PFSK-1 (cell line): ENCODE data around the gene RNF146.
A peak's percentile ranks its signal among the peaks of the same experiment; 100 is the strongest.

ENCODE experiments used
- FOXP2 ChIP-seq: optimal IDR thresholded peaks from 2 replicates; pipeline ENCODE3; 2011; ENCODE audit warnings: borderline replicate concordance, control low read depth, inconsistent platforms; ENCODE audit not compliant: insufficient read depth; ENCODE audit errors: extremely low read length, extremely low read depth
- POLR2AphosphoS5 ChIP-seq: IDR thresholded peaks from 2 replicates; pipeline ENCODE4 v1.6.1; 2012; ENCODE audit warnings: low read depth, mild to moderate bottlenecking, control low read depth, low read length, moderate library complexity
- SIN3A ChIP-seq: IDR thresholded peaks from 2 replicates; pipeline ENCODE4 v1.6.1; 2012; ENCODE audit warnings: mild to moderate bottlenecking, low read length, moderate library complexity, borderline replicate concordance; ENCODE audit not compliant: insufficient read depth
- TAF1 ChIP-seq: IDR thresholded peaks from 2 replicates; pipeline ENCODE4 v1.6.1; 2012; ENCODE audit warnings: low read length, control low read depth, borderline replicate concordance; ENCODE audit not compliant: insufficient read depth
- TF ChIP-seq, protein P1 (sequence below), 2 experiments: IDR thresholded peaks; 2 replicates each; pipeline versions ENCODE4 v1.6.1 to v1.8.0; 2011 to 2012; ENCODE audit warnings: low read depth in 2 of 2, low read length in 2 of 2, control low read depth in 1 of 2, inconsistent platforms in 1 of 2, mild to moderate bottlenecking in 1 of 2, moderate library complexity in 1 of 2; ENCODE audit not compliant: insufficient read depth in 1 of 2

RNF146 gene

DNA sequence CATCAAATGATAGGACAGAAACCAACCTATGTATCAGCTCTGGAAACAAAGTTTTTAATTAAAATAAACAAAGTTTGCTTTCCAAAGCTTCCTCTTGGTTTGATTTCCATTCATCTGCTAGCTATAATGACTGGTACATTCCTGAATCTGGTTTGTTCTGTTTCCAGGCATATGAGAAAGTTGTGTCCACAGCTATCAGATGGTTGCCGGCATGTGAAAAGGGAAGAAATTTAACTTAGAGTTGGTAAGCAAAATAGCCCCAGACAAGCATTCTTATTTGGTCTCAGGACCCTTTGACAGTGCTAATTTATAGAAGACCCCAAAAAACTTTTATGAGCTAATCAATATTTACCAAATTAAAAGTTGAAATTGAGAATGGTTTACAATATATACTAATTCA, 3.8 kb upstream of the RNF146 start:
- TF ChIP-seq, protein P1, sequence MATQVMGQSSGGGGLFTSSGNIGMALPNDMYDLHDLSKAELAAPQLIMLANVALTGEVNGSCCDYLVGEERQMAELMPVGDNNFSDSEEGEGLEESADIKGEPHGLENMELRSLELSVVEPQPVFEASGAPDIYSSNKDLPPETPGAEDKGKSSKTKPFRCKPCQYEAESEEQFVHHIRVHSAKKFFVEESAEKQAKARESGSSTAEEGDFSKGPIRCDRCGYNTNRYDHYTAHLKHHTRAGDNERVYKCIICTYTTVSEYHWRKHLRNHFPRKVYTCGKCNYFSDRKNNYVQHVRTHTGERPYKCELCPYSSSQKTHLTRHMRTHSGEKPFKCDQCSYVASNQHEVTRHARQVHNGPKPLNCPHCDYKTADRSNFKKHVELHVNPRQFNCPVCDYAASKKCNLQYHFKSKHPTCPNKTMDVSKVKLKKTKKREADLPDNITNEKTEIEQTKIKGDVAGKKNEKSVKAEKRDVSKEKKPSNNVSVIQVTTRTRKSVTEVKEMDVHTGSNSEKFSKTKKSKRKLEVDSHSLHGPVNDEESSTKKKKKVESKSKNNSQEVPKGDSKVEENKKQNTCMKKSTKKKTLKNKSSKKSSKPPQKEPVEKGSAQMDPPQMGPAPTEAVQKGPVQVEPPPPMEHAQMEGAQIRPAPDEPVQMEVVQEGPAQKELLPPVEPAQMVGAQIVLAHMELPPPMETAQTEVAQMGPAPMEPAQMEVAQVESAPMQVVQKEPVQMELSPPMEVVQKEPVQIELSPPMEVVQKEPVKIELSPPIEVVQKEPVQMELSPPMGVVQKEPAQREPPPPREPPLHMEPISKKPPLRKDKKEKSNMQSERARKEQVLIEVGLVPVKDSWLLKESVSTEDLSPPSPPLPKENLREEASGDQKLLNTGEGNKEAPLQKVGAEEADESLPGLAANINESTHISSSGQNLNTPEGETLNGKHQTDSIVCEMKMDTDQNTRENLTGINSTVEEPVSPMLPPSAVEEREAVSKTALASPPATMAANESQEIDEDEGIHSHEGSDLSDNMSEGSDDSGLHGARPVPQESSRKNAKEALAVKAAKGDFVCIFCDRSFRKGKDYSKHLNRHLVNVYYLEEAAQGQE (IDR thresholded peaks at IDR 0.05; ENCODE audit: insufficient read depth in 1 of 2, low read depth in 2 of 2, low read length in 2 of 2) = no peak
- no peak for TF ChIP-seq POLR2AphosphoS5
- no peak for TF ChIP-seq SIN3A
- no peak for TF ChIP-seq TAF1
- TF ChIP-seq FOXP2 = no peak

DNA sequence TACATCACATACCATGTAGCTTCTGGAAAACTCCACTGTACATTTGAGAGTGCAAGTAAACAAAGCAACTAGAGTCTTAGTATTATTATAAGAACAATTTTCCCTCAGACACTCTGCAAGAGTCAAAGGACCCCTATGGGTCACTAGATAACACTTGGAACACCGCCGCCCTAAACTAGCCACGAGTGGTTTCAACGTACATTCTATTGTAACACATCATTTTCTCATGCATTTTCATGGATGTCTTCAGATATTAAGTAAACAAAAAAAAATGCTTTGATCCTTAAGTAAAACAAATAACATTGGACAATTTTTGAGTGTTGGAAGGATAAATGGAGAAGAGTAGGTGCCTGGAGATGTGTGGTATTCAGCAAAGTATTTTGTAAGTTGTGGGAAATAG, 3.2 kb upstream of the RNF146 start:
- no peak for TF ChIP-seq FOXP2

DNA sequence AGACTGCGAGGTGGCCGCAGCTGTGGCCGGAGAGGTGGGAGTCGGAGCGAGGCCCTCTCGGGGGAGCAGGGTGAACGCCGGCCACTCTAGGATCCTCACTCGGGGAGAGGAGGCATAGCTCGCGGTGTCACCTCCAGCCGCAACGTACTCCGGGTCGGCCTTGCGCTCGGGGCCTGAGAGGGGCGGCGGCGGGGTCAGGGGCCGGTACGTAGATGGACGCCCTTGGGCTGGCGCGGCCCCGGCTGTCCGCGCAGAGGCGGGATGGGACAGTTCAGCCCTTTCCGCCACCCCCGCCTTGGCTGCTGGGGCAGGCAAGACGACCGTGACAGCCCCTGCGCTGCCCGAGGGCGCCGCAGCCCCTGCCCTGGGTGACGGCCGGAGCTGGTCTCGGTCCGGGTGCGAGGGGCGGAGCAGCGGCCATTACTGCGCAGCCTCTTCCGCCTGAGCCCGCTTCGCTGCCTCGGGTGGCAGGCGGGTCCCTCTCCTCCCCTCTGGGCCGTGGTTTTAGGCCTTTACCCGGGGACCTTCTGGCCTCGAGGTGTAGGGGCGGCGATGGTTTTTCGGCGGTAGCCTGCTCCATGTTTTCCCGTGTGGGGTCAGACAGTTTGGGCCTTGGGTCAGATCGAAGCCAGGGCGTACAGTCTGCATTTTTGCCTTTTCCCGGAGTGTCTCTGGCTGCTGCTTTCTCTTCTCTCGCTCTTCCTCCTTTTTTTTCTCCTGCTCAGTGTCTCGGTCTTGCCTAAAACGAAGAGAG, 405 bp downstream of the RNF146 start:
- peak; percentile 93; the same call in 1 of the 2 replicates for TF ChIP-seq POLR2AphosphoS5
- no peak for TF ChIP-seq FOXP2
- TF ChIP-seq, protein P1 (IDR thresholded peaks at IDR 0.05; ENCODE audit: insufficient read depth in 1 of 2, low read depth in 2 of 2, low read length in 2 of 2) = 0 out of 4 replicates have a peak, but pooled peaks of 1 of the 2 experiments have one; percentile 42
- 0 out of 2 replicates have a peak, but pooled peaks have one; percentile 75 for TF ChIP-seq SIN3A

DNA sequence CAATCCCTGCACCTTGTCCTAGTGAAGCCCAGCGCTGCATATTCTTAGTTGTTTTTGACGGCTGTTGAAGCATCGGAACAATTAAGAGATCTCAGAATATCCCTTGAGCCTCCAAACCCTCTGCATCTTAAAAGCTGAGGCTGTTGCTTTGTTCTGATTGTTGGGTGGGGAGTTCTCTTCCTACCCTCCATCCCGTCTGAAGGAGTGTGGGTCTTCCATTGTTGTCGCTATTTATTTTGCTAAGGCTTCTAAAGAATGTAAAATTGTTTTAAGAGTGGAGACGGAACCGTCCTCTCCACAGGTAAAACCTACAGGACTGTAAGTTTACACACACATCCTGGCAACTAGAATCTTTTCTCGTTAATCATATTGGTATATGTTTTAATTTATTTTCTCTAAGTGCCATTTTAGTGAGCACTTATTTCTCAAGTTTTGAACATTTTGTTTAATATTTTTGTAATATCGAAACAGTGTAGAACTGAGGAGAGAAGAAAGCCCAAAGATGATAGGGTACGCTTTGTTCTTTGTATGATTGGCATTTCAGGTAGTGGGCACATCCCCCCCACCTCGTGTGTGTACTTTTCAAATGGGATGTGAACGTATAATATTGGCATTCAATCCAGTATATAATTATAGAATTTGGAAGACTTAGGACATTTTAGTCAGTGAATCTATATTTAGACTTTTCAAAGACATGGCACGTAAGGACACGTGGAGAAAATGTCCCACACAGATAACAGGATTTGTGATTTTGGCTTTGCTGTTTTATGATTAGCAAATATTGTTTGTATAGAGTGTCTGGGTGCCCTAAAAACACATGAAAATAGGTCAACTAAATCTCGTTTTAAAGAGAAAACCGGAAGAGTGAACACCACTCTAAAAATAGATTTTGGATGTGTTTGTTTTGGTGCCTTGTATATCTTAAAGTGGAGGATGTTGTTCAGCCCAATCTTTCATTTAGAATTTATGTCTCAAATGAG, 1.3 kb downstream of the RNF146 start:
- TF ChIP-seq TAF1 (no peak), FOXP2 (no peak), POLR2AphosphoS5 (no peak), SIN3A (no peak)
- TF ChIP-seq, protein P1 (IDR thresholded peaks at IDR 0.05; ENCODE audit: insufficient read depth in 1 of 2, low read depth in 2 of 2, low read length in 2 of 2) = no peak

DNA sequence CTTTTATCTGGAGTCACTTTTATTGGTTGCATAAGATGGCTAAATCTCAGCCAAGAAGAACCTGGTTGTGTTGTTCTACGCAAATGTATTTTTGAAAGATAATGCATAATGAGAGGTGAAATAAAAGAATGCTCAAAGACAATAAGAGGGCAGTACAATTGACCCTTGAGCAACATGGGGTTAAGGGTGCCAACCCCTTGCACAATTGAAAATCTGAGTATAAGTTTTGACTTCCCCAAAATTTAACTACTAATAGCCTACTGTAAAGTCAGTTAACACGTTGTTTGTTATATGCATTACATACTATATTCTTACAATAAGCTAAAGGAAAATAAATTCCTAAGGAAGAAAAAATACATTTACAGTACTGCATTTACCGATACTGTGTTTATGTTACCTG, 5.9 kb downstream of the RNF146 start:
- TF ChIP-seq, protein P1 (IDR thresholded peaks at IDR 0.05; ENCODE audit: insufficient read depth in 1 of 2, low read depth in 2 of 2, low read length in 2 of 2) = no peak
- TF ChIP-seq FOXP2 (no peak), SIN3A (no peak), TAF1 (no peak), POLR2AphosphoS5 (no peak)
